CD4-positive, alpha-beta memory T cell (primary cell): Measurements from ENCODE around the gene DALRD3. TPM values are rescaled to one million over a fixed set of nuclear protein-coding genes. Genes with fewer than 3 reads are reported as not detected.
A peak's percentile ranks its signal among the peaks of the same experiment; 100 is the strongest.

Experiments
- CTCF ChIA-PET: fragments of 350-600 bp; sonication (Branson Sonifier 250); formaldehyde crosslinking; loops from one replicate; lab custom pipeline; 2021; ENCODE audit warnings: inconsistent platforms; ENCODE audit not compliant: partially characterized antibody; lab: Charles Lee
- POLR2A ChIA-PET: fragments of 350-600 bp; sonication (Branson Sonifier 250); formaldehyde crosslinking; loops from one replicate; lab custom pipeline; 2021; ENCODE audit not compliant: partially characterized antibody; lab: Charles Lee
- DNase-seq, 5 donors: peaks; one replicate each; pipeline versions ENCODE4 v3.0.0 to v3.0.0-alpha.2; 2020 to 2022; ENCODE audit warnings: mixed read lengths in 1 of 5
- H3K27ac ChIP-seq: one replicate; pipeline ENCODE4 v1.7.0; 2013; ENCODE audit warnings: low read depth, low read length
- H3K27me3 ChIP-seq: 2 replicates; pipeline ENCODE4 v1.7.0; 2013; ENCODE audit warnings: mild to moderate bottlenecking, low read length, moderate library complexity; ENCODE audit not compliant: insufficient read depth
- H3K36me3 ChIP-seq: 2 replicates; pipeline ENCODE4 v1.7.0; 2013; ENCODE audit warnings: mild to moderate bottlenecking, low read length, moderate library complexity; ENCODE audit not compliant: insufficient read depth
- H3K4me1 ChIP-seq: 2 replicates; pipeline ENCODE4 v1.7.0; 2013; ENCODE audit warnings: mild to moderate bottlenecking, low read length, moderate library complexity; ENCODE audit not compliant: insufficient read depth
- H3K4me3 ChIP-seq, 2 donors: one replicate each; pipeline ENCODE4 v1.7.0; 2013; ENCODE audit warnings: low read length in 2 of 2, mild to moderate bottlenecking in 1 of 2
- H3K9me3 ChIP-seq, 2 donors: one replicate each; pipeline ENCODE4 v1.7.0; 2013; ENCODE audit warnings: low read length in 2 of 2, control low read depth in 1 of 2; ENCODE audit not compliant: control insufficient read depth in 1 of 2
- H3K27ac Mint-ChIP-seq, 7 donors: one replicate each; pipeline ENCODE4 v1.8.0; 2020 to 2021; ENCODE audit warnings: mixed read lengths in 7 of 7, mild to moderate bottlenecking in 6 of 7, inconsistent platforms in 3 of 7, moderate library complexity in 3 of 7
- H3K27me3 Mint-ChIP-seq, 2 donors: one replicate each; pipeline ENCODE4 v1.8.0; 2020 to 2021; ENCODE audit warnings: mixed read lengths in 2 of 2
- H3K36me3 Mint-ChIP-seq, 2 donors: one replicate each; pipeline ENCODE4 v1.8.0; 2020 to 2021; ENCODE audit warnings: mixed read lengths in 2 of 2, inconsistent platforms in 1 of 2, mild to moderate bottlenecking in 1 of 2
- H3K4me1 Mint-ChIP-seq, 4 donors: one replicate each; pipeline ENCODE4 v1.8.0; 2020 to 2021; ENCODE audit warnings: mixed read lengths in 4 of 4, mild to moderate bottlenecking in 1 of 4
- H3K4me3 Mint-ChIP-seq, 8 donors: one replicate each; pipeline ENCODE4 v1.8.0; 2020 to 2021; ENCODE audit warnings: mixed read lengths in 8 of 8, mild to moderate bottlenecking in 7 of 8, moderate library complexity in 6 of 8, inconsistent platforms in 3 of 8
- H3K9me3 Mint-ChIP-seq, 8 donors: one replicate each; pipeline ENCODE4 v1.8.0; 2020 to 2021; ENCODE audit warnings: mixed read lengths in 8 of 8, mild to moderate bottlenecking in 5 of 8, inconsistent platforms in 3 of 8, moderate library complexity in 1 of 8
- intact Hi-C: fragments of 100-400 bp; cut with micrococcal nuclease; formaldehyde crosslinking; loops from one replicate; pipeline ENCODE4 v1.15.1; 2023
- polyA plus RNA-seq, 2 donors: library from polyadenylated mRNA; unstranded; fragments of 300-500 nt; fragmentation: Illumina TruSeq; gene quantifications; one replicate each; pipeline ENCODE4 v1.2.3, GENCODE V29; 2021
- total RNA-seq, 2 experiments: library from RNA; stranded (reverse); gene quantifications; one replicate each; pipeline ENCODE4 v1.2.3, GENCODE V29; 2021

Gene DALRD3
- total and polyA plus RNA-seq, 4 experiments from 2014 or later = 31.2 to 41.3 (median 32.5) TPM

GRCh38 chr3:48989126-48989795 is 29.1 kb downstream of the DALRD3 start:
- Histone ChIP-seq H3K9me3 (no peaks in the 10 kb centered on the region), H3K27ac (peak overlapping the region; percentile 65), H3K4me1 (peaks cover 45% of the 10 kb centered on the region), H3K4me3 (peak overlapping the region; percentile 76 to 86), H3K36me3 (peaks cover 8% of the 10 kb centered on the region), H3K27me3 (no peaks in the 10 kb centered on the region)
- H3K9me3 Mint-ChIP-seq = no peaks in the 10 kb centered on the region
- H3K4me1 Mint-ChIP-seq = peaks cover 27 to 49% (median 40%) of the 10 kb centered on the region in 4 donors
- H3K27ac Mint-ChIP-seq = peak overlapping the region; percentile 85 to 96 (median 89)
- ChIA-PET CTCF (interaction anchor here (0.6 to 9.0 kb wide), 17 partner anchors 14 to 482 kb away, joined by 3 to 216 read pairs (median 4); partner anchors contain the start of genes DALRD3, IMPDH2, NDUFAF3 and QRICH1), POLR2A (interaction anchor here (0.6 to 15.0 kb wide), 18 partner anchors 9 to 455 kb away, joined by 3 to 377 read pairs (median 5); partner anchors contain the start of genes ARIH2, CCDC71, DALRD3 and IMPDH2)
- peak overlapping the region; percentile 89 to 97 (median 92) for H3K4me3 Mint-ChIP-seq
- DNase-seq = no peak
- intact Hi-C loops = no loop called here
- no peaks in the 10 kb centered on the region for H3K27me3 Mint-ChIP-seq
- peaks cover 9 to 36% of the 10 kb centered on the region in 2 donors for H3K36me3 Mint-ChIP-seq

DNA sequence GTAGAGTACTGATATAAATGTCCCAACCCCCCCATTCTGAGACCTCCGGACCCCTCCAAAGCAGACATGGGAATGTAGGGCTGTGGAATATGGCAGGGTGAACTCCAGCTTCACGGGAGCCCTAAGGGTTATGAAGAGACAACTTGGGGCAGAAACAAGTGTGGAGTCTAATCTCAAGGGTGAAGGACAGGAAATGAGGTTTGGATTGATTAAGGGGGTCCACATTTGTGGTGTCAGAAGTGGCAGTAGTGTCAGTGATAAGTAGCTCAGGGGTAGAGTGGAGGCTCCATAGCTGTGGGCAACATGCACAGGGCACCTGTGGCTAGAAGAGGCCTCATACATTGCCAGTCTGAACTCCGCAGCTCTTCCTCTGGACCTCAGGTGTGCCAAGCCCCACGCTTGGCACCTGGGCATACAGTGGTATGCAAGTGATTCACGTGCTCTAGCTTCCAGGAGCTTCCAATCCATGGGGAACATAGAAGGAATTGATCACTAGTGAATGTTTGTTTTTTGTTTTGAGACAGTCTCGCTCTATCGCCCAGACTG is 32.5 kb downstream of the DALRD3 start:
- no peaks in the 10 kb centered on the region for H3K9me3 Mint-ChIP-seq
- Histone ChIP-seq H3K27ac (no peak overlapping the region), H3K36me3 (peaks cover 33% of the 10 kb centered on the region), H3K9me3 (no peaks in the 10 kb centered on the region), H3K4me1 (peaks cover 21% of the 10 kb centered on the region), H3K27me3 (no peaks in the 10 kb centered on the region), H3K4me3 (no peak overlapping the region)
- ChIA-PET CTCF (interaction anchor here (5.0 to 9.0 kb wide), 5 partner anchors 21 to 171 kb away, joined by 38 to 216 read pairs (median 85); partner anchors contain the start of genes DALRD3, IMPDH2, NDUFAF3 and QRICH1), POLR2A (interaction anchor here (1.2 to 15.0 kb wide), 3 partner anchors 21 to 108 kb away, joined by 6 to 377 read pairs (median 20); partner anchors contain the start of genes DALRD3, IMPDH2, NDUFAF3 and QRICH1)
- peaks cover 29 to 53% of the 10 kb centered on the region in 2 donors for H3K36me3 Mint-ChIP-seq
- intact Hi-C loops = no loop called here
- H3K4me1 Mint-ChIP-seq = peaks cover 13 to 23% (median 18%) of the 10 kb centered on the region in 4 donors
- no peaks in the 10 kb centered on the region for H3K27me3 Mint-ChIP-seq
- peak overlapping the region in 5 of 7 donors; percentile 11 to 80 (median 28) for H3K27ac Mint-ChIP-seq
- H3K4me3 Mint-ChIP-seq = no peak overlapping the region
- DNase-seq = no peak

DNA sequence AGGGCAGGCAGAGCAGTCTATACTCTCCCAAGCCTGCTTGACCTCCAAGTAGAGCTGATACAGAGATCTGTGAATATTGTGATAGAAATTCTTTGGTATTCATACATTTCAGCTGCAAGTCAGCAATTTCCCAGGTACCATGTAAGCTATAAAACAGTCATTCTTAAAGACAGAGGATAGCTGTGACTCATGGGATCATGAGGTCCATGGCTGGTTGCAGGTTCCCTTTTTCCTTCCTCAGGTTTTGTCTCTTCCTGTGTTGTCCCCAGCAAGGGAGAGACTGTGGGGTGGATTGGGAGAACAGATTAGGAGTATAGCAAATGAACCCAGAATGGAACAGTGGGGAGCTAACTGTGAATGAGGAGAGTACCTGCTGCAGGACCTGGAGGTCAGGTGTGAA is 33.7 kb downstream of the DALRD3 start:
- Histone ChIP-seq H3K27ac (no peak overlapping the region), H3K4me3 (no peak overlapping the region), H3K36me3 (peaks cover 41% of the 10 kb centered on the region), H3K9me3 (no peaks in the 10 kb centered on the region), H3K27me3 (no peaks in the 10 kb centered on the region), H3K4me1 (peaks cover 19% of the 10 kb centered on the region)
- no peak for DNase-seq
- H3K4me3 Mint-ChIP-seq = no peak overlapping the region
- intact Hi-C loops = no loop called here
- peaks cover 12 to 19% (median 15%) of the 10 kb centered on the region in 4 donors for H3K4me1 Mint-ChIP-seq
- H3K9me3 Mint-ChIP-seq = no peaks in the 10 kb centered on the region
- ChIA-PET CTCF (interaction anchor here (0.5 to 9.0 kb wide), 5 partner anchors 22 to 174 kb away, joined by 3 to 136 read pairs (median 4); partner anchors contain the start of genes NDUFAF3 and WDR6), POLR2A (interaction anchor here (1.0 to 15.0 kb wide), 2 partner anchors 23 to 36 kb away, joined by 3 to 377 read pairs; partner anchors contain the start of genes DALRD3, IMPDH2, NDUFAF3 and WDR6)
- H3K27ac Mint-ChIP-seq = peak overlapping the region in 3 of 7 donors; percentile 18 to 66 (median 43)
- H3K27me3 Mint-ChIP-seq = no peaks in the 10 kb centered on the region
- H3K36me3 Mint-ChIP-seq = peaks cover 37 to 58% of the 10 kb centered on the region in 2 donors

DNA sequence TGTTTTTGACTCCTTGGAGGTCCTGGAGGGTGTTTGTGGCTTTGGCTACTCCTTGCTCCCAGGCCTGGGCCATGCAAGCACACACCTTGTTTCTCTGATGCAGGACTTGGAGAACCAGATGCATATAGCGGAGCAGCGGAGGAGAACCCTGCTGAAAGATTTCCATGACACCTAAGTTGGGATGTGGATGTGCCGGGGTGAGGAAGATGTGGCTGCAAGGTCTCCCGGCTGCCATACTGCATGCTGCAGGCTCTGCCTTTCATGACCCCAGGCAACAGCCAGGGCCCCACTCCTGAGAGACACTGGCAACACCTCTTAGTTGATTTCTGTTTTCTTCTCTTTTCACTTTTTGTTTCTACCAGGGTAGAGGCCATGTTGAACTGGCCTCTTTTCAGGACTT is 35.3 kb downstream of the DALRD3 start:
- DNase-seq = no peak
- peak overlapping the region in 4 of 7 donors; percentile 14 to 63 (median 49) for H3K27ac Mint-ChIP-seq
- H3K27ac ChIP-seq = no peak overlapping the region
- H3K4me3 Mint-ChIP-seq = no peak overlapping the region
- no peaks in the 10 kb centered on the region for H3K27me3 Mint-ChIP-seq
- H3K4me3 ChIP-seq = no peak overlapping the region
- intact Hi-C loops = no loop called here
- no peaks in the 10 kb centered on the region for H3K9me3 Mint-ChIP-seq
- peaks cover 47% of the 10 kb centered on the region for H3K36me3 ChIP-seq
- POLR2A ChIA-PET = no interaction called here
- no peaks in the 10 kb centered on the region for H3K9me3 ChIP-seq
- peaks cover 4 to 10% (median 5%) of the 10 kb centered on the region in 4 donors for H3K4me1 Mint-ChIP-seq
- peaks cover 46 to 66% of the 10 kb centered on the region in 2 donors for H3K36me3 Mint-ChIP-seq
- no peaks in the 10 kb centered on the region for H3K27me3 ChIP-seq
- peaks cover 9% of the 10 kb centered on the region for H3K4me1 ChIP-seq
- CTCF ChIA-PET = no interaction called here

DNA sequence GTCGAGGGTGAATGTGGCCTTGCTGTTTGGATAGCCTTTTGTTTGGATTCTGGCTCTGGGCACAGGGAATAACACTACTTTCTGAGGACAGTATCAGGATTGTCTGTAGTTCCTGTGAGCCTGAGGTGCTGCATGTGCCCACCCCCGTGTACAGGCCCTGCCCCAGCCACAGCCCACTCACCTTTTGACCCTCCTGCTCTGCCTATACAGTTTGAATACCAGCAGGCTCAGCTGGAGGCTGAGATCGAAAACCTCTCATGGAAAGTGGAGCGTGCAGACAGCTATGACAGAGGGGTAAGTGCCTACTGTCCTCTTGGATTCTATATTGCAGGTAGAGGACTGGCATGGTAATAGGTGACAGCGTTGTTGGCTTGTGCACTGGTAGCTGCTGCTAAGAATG is 35.7 kb downstream of the DALRD3 start:
- Histone ChIP-seq H3K9me3 (no peaks in the 10 kb centered on the region), H3K27me3 (no peaks in the 10 kb centered on the region), H3K4me3 (no peak overlapping the region), H3K4me1 (peaks cover 5% of the 10 kb centered on the region), H3K36me3 (peaks cover 47% of the 10 kb centered on the region), H3K27ac (no peak overlapping the region)
- no peak for DNase-seq
- Mint-ChIP-seq H3K27ac (peak overlapping the region in 2 of 7 donors; percentile 37 to 42), H3K4me3 (no peak overlapping the region), H3K27me3 (no peaks in the 10 kb centered on the region), H3K9me3 (no peaks in the 10 kb centered on the region), H3K4me1 (peaks cover 1 to 5% (median 2%) of the 10 kb centered on the region in 4 donors), H3K36me3 (peaks cover 50 to 67% of the 10 kb centered on the region in 2 donors)
- CTCF ChIA-PET = no interaction called here
- intact Hi-C loops = no loop called here
- POLR2A ChIA-PET = no interaction called here

DNA sequence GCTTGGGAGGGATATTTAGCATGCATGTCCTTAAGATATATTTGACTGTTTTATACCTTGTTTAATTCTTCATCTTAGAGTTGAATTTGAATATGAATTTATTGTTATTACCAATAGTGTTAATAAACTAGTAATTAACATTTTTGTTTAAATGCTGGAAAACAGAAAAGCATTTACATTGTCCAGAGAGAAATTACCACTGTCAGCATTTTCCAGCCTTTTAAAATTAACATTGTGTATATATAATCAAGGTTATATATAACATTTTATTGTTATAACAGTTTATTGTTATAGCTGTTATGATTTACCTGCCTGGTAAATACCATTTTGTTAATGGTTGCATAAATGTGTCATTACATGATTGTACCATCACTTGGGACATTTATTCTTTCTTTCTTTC is 36.4 kb downstream of the DALRD3 start:
- ChIA-PET POLR2A (no interaction called here), CTCF (no interaction called here)
- Mint-ChIP-seq H3K4me3 (no peak overlapping the region), H3K36me3 (peaks cover 51 to 67% of the 10 kb centered on the region in 2 donors), H3K27ac (peak overlapping the region in 2 of 7 donors; percentile 37 to 70), H3K9me3 (no peaks in the 10 kb centered on the region), H3K27me3 (no peaks in the 10 kb centered on the region), H3K4me1 (peaks cover 0 to 4% (median 1%) of the 10 kb centered on the region in 4 donors)
- intact Hi-C loops = no loop called here
- no peaks in the 10 kb centered on the region for H3K9me3 ChIP-seq
- no peak overlapping the region for H3K4me3 ChIP-seq
- H3K4me1 ChIP-seq = no peaks in the 10 kb centered on the region
- DNase-seq = no peak
- H3K36me3 ChIP-seq = peaks cover 47% of the 10 kb centered on the region
- H3K27ac ChIP-seq = no peak overlapping the region
- H3K27me3 ChIP-seq = no peaks in the 10 kb centered on the region

DNA sequence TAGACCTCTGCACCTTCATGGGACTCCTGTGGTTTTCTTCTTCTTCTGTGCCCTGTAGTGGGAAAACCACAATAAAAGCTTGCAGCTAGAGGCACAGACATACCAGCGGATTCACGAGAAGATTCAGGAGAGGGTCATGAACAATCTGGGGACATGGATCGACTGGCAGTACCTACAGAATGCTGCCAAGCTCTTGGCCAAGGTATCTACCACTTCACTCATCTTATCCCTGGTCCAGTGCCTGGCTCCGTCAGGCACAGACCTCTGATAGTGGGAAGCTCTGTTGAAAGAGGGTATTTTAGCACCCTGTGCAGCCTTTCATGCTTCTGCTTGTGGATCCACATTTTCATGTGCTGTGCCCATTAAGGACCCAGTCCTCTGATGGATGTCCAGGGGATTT is 38.1 kb downstream of the DALRD3 start:
- Mint-ChIP-seq H3K4me3 (no peak overlapping the region), H3K27me3 (no peaks in the 10 kb centered on the region), H3K27ac (peak overlapping the region in 1 of 7 donors; percentile 59), H3K4me1 (peaks cover 0 to 4% (median 0%) of the 10 kb centered on the region in 4 donors), H3K36me3 (peaks cover 55 to 70% of the 10 kb centered on the region in 2 donors), H3K9me3 (no peaks in the 10 kb centered on the region)
- no peak for DNase-seq
- ChIA-PET POLR2A (no interaction called here), CTCF (no interaction called here)
- Histone ChIP-seq H3K36me3 (peaks cover 57% of the 10 kb centered on the region), H3K27me3 (no peaks in the 10 kb centered on the region), H3K4me3 (no peak overlapping the region), H3K27ac (no peak overlapping the region), H3K4me1 (no peaks in the 10 kb centered on the region), H3K9me3 (no peaks in the 10 kb centered on the region)
- intact Hi-C loops = no loop called here
